ENCODE measurements around the gene ELK4. TPM values are rescaled to one million over a fixed set of nuclear protein-coding genes. Genes with fewer than 3 reads are reported as not detected.

ELK4 gene
- total and polyA plus RNA-seq, 10 donors = 8.5 to 109 (median 53.5) TPM

DNA sequence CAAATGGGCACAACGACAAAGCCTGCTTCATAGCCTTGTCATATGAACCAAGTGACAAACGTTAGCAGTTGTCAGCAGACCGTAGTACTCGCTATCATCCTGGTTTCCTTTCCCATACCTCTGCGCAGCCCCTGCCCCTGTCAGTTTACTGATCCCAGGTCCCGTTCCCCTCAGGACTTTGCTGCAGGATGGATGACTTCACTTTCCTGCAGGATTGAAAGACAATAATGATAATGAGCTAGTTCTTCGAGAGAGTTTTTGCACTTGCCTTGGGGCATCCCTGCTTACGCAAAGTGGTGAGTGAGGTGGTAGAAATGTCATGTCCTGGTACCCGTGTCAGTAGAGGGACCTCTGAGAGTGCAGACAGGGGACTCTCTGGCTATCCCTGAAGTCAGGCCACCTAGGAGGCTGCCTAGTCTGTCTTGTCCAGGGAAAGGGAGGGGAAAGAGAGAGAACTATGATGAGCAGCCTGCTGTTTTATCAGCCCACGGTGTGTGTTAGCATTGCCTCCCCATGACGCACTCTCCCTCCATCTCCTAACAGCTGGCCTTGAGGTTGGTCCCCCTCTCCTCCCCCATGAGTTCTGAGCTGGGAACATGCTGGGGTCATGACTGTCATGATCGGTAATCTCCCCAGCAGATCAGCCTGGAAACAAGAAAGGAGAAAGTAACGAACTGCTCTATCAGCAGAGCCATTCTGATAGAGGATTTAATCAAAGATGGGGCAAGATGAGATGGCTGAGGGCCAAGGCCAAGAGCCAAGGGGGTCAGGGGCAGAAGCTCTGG, 53.7 kb downstream of the ELK4 start:
- Histone ChIP-seq H3K36me3 (no peaks in the 10 kb centered on the region), H3K27ac (no peak overlapping the region), H3K27me3 (replicated peaks in 1 of 7) (peaks cover 0 to 19% (median 0%) of the 10 kb centered on the region in 7 donors), H3K9me3 (no peaks in the 10 kb centered on the region), H3K4me1 (peaks cover 0 to 17% (median 10%) of the 10 kb centered on the region in 6 donors), H3K4me3 (no peak overlapping the region)
- intact Hi-C loops (cut with DNase I; ENCODE audit: low total_unique reads) = no loop called here
- WGBS, 5 donors = 71 to 88% (median 79%) methylated on average over 12 to 13 of the region's 13 CpGs
- TF ChIP-seq POLR2A (IDR thresholded peaks at IDR 0.05) (no peak), POLR2AphosphoS5 (IDR thresholded peaks at IDR 0.05) (no peak)
- TF ChIP-seq, protein P1, sequence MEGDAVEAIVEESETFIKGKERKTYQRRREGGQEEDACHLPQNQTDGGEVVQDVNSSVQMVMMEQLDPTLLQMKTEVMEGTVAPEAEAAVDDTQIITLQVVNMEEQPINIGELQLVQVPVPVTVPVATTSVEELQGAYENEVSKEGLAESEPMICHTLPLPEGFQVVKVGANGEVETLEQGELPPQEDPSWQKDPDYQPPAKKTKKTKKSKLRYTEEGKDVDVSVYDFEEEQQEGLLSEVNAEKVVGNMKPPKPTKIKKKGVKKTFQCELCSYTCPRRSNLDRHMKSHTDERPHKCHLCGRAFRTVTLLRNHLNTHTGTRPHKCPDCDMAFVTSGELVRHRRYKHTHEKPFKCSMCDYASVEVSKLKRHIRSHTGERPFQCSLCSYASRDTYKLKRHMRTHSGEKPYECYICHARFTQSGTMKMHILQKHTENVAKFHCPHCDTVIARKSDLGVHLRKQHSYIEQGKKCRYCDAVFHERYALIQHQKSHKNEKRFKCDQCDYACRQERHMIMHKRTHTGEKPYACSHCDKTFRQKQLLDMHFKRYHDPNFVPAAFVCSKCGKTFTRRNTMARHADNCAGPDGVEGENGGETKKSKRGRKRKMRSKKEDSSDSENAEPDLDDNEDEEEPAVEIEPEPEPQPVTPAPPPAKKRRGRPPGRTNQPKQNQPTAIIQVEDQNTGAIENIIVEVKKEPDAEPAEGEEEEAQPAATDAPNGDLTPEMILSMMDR (IDR thresholded peaks at IDR 0.05 in 8 of 11, conservative IDR thresholded peaks at IDR 0.05 in 3 of 11) = no peak
- DNase-seq = no peak

- no peaks in the 10 kb centered on the region for H3K9me3 ChIP-seq
- TF ChIP-seq POLR2A (IDR thresholded peaks at IDR 0.05) = no peak
- TF ChIP-seq, protein P1 (IDR thresholded peaks at IDR 0.05 in 8 of 11, conservative IDR thresholded peaks at IDR 0.05 in 3 of 11) = no peak
- TF ChIP-seq POLR2AphosphoS5 (IDR thresholded peaks at IDR 0.05) = no peak
- peaks cover 0 to 7% (median under 1%) of the 10 kb centered on the region in 6 donors for H3K4me1 ChIP-seq
- DNase-seq = peak; percentile 12
- no peaks in the 10 kb centered on the region for H3K36me3 ChIP-seq
- no peak overlapping the region for H3K27ac ChIP-seq
- intact Hi-C loops (cut with DNase I; ENCODE audit: low total_unique reads) = no loop called here
- H3K27me3 ChIP-seq (replicated peaks in 1 of 7) = peaks cover 0 to 21% (median 0%) of the 10 kb centered on the region in 7 donors
- 79 to 87% (median 84%) methylated on average over 19 to 22 of the region's 22 CpGs for WGBS, 5 donors
- no peak overlapping the region for H3K4me3 ChIP-seq
Measured at GRCh38 chr1:205576805-205577761, 54.7 kb downstream of the ELK4 start.

- intact Hi-C loops (cut with DNase I; ENCODE audit: low total_unique reads) = no loop called here
- no peaks in the 10 kb centered on the region for H3K4me1 ChIP-seq
- H3K4me3 ChIP-seq = no peak overlapping the region
- no peak for DNase-seq
- no peaks in the 10 kb centered on the region for H3K9me3 ChIP-seq
- H3K27ac ChIP-seq = no peak overlapping the region
- H3K36me3 ChIP-seq = no peaks in the 10 kb centered on the region
- TF ChIP-seq POLR2AphosphoS5 (IDR thresholded peaks at IDR 0.05) (no peak), POLR2A (IDR thresholded peaks at IDR 0.05) (no peak)
- TF ChIP-seq, protein P1 (IDR thresholded peaks at IDR 0.05 in 8 of 11, conservative IDR thresholded peaks at IDR 0.05 in 3 of 11) = no peak
- peaks cover 0 to 30% (median 0%) of the 10 kb centered on the region in 7 donors for H3K27me3 ChIP-seq (replicated peaks in 1 of 7)
- WGBS, 5 donors = 74 to 85% (median 82%) methylated on average over 3 of the region's 3 CpGs
Measured at GRCh38 chr1:205576011-205576410, 55.8 kb downstream of the ELK4 start.
